ENCODE results near the gene STMN1.

DNA sequence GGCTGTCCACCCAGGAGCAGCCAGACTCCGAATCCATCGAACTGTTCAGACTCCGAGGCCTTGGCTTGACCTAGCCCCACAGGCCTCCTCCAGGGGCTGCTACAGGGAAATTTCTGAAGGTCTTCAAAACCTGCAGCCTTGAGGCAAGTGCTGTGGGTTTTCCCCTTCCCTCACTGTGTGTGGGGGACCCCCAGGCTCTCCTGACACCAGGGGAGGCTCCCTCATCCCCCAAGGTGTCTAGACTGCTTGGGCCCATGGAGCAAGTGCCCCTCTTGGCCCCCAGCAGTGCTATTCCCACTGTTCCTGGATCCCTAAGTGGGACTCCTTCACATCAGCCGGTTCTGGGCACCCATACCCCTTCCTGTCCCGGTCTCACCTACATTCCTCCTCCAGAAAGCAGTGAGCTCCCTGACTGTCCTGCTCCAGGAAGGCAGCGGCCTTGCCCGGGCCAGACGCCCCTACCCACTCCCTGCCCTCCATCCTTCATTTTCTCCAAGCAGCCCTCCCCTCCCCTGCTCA is 31.5 kb downstream of the STMN1 start:
- TF ChIP-seq, protein P1, sequence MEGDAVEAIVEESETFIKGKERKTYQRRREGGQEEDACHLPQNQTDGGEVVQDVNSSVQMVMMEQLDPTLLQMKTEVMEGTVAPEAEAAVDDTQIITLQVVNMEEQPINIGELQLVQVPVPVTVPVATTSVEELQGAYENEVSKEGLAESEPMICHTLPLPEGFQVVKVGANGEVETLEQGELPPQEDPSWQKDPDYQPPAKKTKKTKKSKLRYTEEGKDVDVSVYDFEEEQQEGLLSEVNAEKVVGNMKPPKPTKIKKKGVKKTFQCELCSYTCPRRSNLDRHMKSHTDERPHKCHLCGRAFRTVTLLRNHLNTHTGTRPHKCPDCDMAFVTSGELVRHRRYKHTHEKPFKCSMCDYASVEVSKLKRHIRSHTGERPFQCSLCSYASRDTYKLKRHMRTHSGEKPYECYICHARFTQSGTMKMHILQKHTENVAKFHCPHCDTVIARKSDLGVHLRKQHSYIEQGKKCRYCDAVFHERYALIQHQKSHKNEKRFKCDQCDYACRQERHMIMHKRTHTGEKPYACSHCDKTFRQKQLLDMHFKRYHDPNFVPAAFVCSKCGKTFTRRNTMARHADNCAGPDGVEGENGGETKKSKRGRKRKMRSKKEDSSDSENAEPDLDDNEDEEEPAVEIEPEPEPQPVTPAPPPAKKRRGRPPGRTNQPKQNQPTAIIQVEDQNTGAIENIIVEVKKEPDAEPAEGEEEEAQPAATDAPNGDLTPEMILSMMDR (IDR thresholded peaks at IDR 0.05): no peak
- TF ChIP-seq POLR2A (IDR thresholded peaks at IDR 0.05): no peak
